Mesenchymal stem cell (in vitro differentiated cells and primary cell): Measurements from ENCODE around the gene SLC12A7. TPM values are rescaled to one million over a fixed set of nuclear protein-coding genes. Genes with fewer than 3 reads are reported as not detected.

ENCODE experiments used
- DNase-seq: peaks from one replicate; pipeline ENCODE4 v3.0.0-alpha.2; 2013
- H2AFZ ChIP-seq: one replicate; pipeline ENCODE4 v1.6.1; 2013; ENCODE audit warnings: low read depth, mild to moderate bottlenecking, control low read depth, inconsistent platforms, low read length, moderate library complexity
- H2AK5ac ChIP-seq: 2 replicates; pipeline ENCODE4 v1.6.1; 2013; ENCODE audit warnings: low read length, moderate library complexity, mild to moderate bottlenecking, inconsistent platforms; ENCODE audit not compliant: severe bottlenecking
- H2BK120ac ChIP-seq: one replicate; pipeline ENCODE4 v1.6.1; 2013; ENCODE audit warnings: low read depth, mild to moderate bottlenecking, inconsistent platforms, low read length, moderate library complexity
- H2BK12ac ChIP-seq, 2 experiments: one replicate each; pipeline ENCODE4 v1.6.1; 2013; ENCODE audit warnings: inconsistent platforms in 2 of 2, low read length in 2 of 2, mild to moderate bottlenecking in 2 of 2, moderate library complexity in 2 of 2, control low read depth in 1 of 2
- H2BK15ac ChIP-seq: one replicate; pipeline ENCODE4 v1.6.1; 2013; ENCODE audit warnings: mild to moderate bottlenecking, low read depth, inconsistent platforms; ENCODE audit not compliant: poor library complexity, severe bottlenecking
- H2BK5ac ChIP-seq: 2 replicates; pipeline ENCODE4 v1.6.1; 2013; ENCODE audit warnings: low read depth, mild to moderate bottlenecking, low read length, control low read depth, inconsistent platforms; ENCODE audit not compliant: poor library complexity, severe bottlenecking
- H3K14ac ChIP-seq, 2 experiments: one replicate each; pipeline ENCODE4 v1.6.1; 2013; ENCODE audit warnings: inconsistent platforms in 2 of 2, low read length in 2 of 2, control low read depth in 1 of 2, mild to moderate bottlenecking in 1 of 2, moderate library complexity in 1 of 2
- H3K18ac ChIP-seq, 2 experiments: one replicate each; pipeline ENCODE4 v1.6.1; 2013; ENCODE audit warnings: inconsistent platforms in 2 of 2, low read length in 2 of 2, control low read depth in 1 of 2, low read depth in 1 of 2, mild to moderate bottlenecking in 1 of 2
- H3K23ac ChIP-seq, 2 experiments: one replicate each; pipeline ENCODE4 v1.6.1; 2013; ENCODE audit warnings: inconsistent platforms in 2 of 2, low read length in 2 of 2, mild to moderate bottlenecking in 2 of 2, moderate library complexity in 2 of 2, control low read depth in 1 of 2
- H3K27ac ChIP-seq: 2 replicates; pipeline ENCODE4 v1.5.1; 2013; ENCODE audit warnings: mild to moderate bottlenecking, moderate library complexity, low read length, control low read depth, inconsistent platforms; ENCODE audit not compliant: poor library complexity, severe bottlenecking
- H3K27me3 ChIP-seq, 2 experiments: 2 replicates each; pipeline versions ENCODE4 v1.6.1 to v1.7.0; 2013; ENCODE audit warnings: low read length in 2 of 2, mild to moderate bottlenecking in 2 of 2, moderate library complexity in 2 of 2, control low read depth in 1 of 2, inconsistent platforms in 1 of 2; ENCODE audit not compliant: control insufficient read depth in 1 of 2, insufficient read depth in 1 of 2
- H3K36me3 ChIP-seq, 2 experiments: 2 replicates each; pipeline versions ENCODE4 v1.6.1 to v1.7.0; 2013; ENCODE audit warnings: low read length in 2 of 2, control low read depth in 1 of 2, inconsistent platforms in 1 of 2, low read depth in 1 of 2, mild to moderate bottlenecking in 1 of 2; ENCODE audit not compliant: insufficient read depth in 2 of 2, control insufficient read depth in 1 of 2
- H3K4ac ChIP-seq, 2 experiments: one replicate each; pipeline ENCODE4 v1.6.1; 2013; ENCODE audit warnings: inconsistent platforms in 2 of 2, low read length in 2 of 2, mild to moderate bottlenecking in 2 of 2, moderate library complexity in 2 of 2, control low read depth in 1 of 2, low read depth in 1 of 2
- H3K4me1 ChIP-seq: 2 replicates; pipeline ENCODE4 v1.6.1; 2013; ENCODE audit warnings: low read depth, low read length, control low read depth; ENCODE audit not compliant: control insufficient read depth, insufficient read depth
- H3K4me2 ChIP-seq: 2 replicates; pipeline ENCODE4 v1.6.1; 2013; ENCODE audit warnings: low read length, mild to moderate bottlenecking, inconsistent platforms; ENCODE audit not compliant: poor library complexity, severe bottlenecking
- H3K4me3 ChIP-seq, 2 experiments: 2 replicates each; pipeline versions ENCODE4 v1.5.1 to v1.7.0; 2013; ENCODE audit warnings: low read length in 2 of 2, mild to moderate bottlenecking in 2 of 2, control low read depth in 1 of 2, low read depth in 1 of 2; ENCODE audit not compliant: insufficient read depth in 1 of 2
- H3K79me1 ChIP-seq: replicated peaks from 2 replicates; pipeline ENCODE4 v1.6.1; 2013; ENCODE audit warnings: mild to moderate bottlenecking, control low read depth, low read length, inconsistent platforms; ENCODE audit not compliant: poor library complexity, severe bottlenecking
- H3K9ac ChIP-seq: 2 replicates; pipeline ENCODE4 v1.7.0; 2013; ENCODE audit warnings: mild to moderate bottlenecking, low read length, moderate library complexity
- H3K9me3 ChIP-seq: 2 replicates; pipeline ENCODE4 v1.7.0; 2013; ENCODE audit warnings: mild to moderate bottlenecking, low read length; ENCODE audit not compliant: control insufficient read depth
- H4K8ac ChIP-seq: one replicate; pipeline ENCODE4 v1.6.1; 2013; ENCODE audit warnings: inconsistent platforms, mild to moderate bottlenecking, low read length, moderate library complexity
- H4K91ac ChIP-seq: one replicate; pipeline ENCODE4 v1.6.1; 2013; ENCODE audit warnings: mild to moderate bottlenecking, low read length, inconsistent platforms
- WGBS: methylation state at CpG from one replicate; pipeline ENCODE4 v1.1.7; 2013; ENCODE audit warnings: mixed read lengths; 5-methylcytosine and 5-hydroxymethylcytosine counted together
- polyA plus RNA-seq, 2 experiments: library from polyadenylated mRNA; stranded (reverse); fragments of 200-250 nt; gene quantifications; one replicate each; pipeline ENCODE4 v1.2.3, GENCODE V29; 2013

The SLC12A7 gene
- 23.4 TPM for polyA plus RNA-seq (2013, experiment 1 of 2)
- 22.9 TPM for polyA plus RNA-seq (2013, experiment 2 of 2)

DNA sequence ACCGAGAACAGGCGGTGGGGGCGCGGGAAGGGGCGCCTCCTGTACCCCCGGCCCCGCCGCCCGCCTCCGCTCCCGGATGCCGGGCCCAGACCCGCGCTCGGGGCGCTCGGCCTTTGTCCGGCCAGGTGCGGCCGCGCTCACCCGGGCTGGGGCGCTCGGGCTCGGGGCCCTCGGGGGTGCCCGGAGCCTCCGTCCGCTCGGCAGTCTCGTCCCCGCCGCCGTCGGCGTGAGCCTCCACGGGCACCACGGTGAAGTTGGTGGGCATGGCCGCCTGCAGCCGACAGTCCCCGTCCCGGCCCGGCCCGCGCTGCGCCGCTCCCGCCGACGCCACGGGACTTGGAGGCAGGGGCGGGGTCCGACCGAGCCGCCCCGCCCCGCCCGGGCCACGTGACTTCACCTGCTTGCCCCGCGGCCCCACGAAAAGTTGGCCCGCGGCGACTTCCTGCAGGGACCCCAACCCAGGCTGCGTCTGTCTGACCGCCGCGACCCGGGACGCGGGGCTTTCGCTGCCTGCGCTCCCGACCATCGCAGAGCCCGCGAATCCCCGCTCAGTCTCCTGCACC lies at the start of gene SLC12A7:
TSS of gene SLC12A7 (minus strand) at position 337 of the 563 bp plus-strand sequence. CDS start at position 265, 72 bp downstream.
- Histone ChIP-seq H2BK120ac (peak within 1 kb of the TSS; percentile 82), H3K23ac (no peak within 1 kb of the TSS), H3K18ac (peak within 1 kb of the TSS; percentile 47 to 79), H2BK15ac (peak within 1 kb of the TSS; percentile 74), H4K8ac (peak within 1 kb of the TSS; percentile 85), H2BK5ac (no peak within 1 kb of the TSS), H3K9ac (peak within 1 kb of the TSS; percentile 82), H3K27me3 (peaks cover 34 to 38% of the 10 kb centered on the region in 2 experiments), H3K27ac (no peak within 1 kb of the TSS), H3K9me3 (no peaks in the 10 kb centered on the region), H3K4me2 (peak within 1 kb of the TSS; percentile 80), H3K14ac (peak within 1 kb of the TSS; percentile 63 to 84), H3K4ac (peak within 1 kb of the TSS; percentile 40 to 70), H3K36me3 (no peaks in the 10 kb centered on the region), H2BK12ac (peak within 1 kb of the TSS; percentile 52 to 61), H2AK5ac (no peak within 1 kb of the TSS), H3K4me1 (peaks cover 13% of the 10 kb centered on the region), H2AFZ (peak within 1 kb of the TSS; percentile 30), H4K91ac (peak within 1 kb of the TSS; percentile 74), H3K79me1 (no peaks in the 10 kb centered on the region), H3K4me3 (peak within 1 kb of the TSS; percentile 59 to 76)
- no peak for DNase-seq
- under 1% methylated on average over 38 of the region's 79 CpGs for WGBS

- H3K4me3 ChIP-seq, result no peak overlapping the region
- WGBS, result 85% methylated on average over 23 of the region's 23 CpGs
- H3K27me3 ChIP-seq, result peaks cover 63 to 75% of the 10 kb centered on the region in 2 experiments
These were observed 49.4 kb upstream of the SLC12A7 start for GRCh38 chr5:1161108-1161832.

GRCh38 chr5:1159774-1160406 lies 48.0 kb upstream of the SLC12A7 start:
- Histone ChIP-seq H2AFZ (no peak overlapping the region), H3K36me3 (no peaks in the 10 kb centered on the region), H3K9me3 (peaks cover 7% of the 10 kb centered on the region), H3K23ac (no peak overlapping the region), H3K27me3 (peaks cover 62 to 72% of the 10 kb centered on the region in 2 experiments), H3K4ac (no peak overlapping the region), H2BK15ac (no peak overlapping the region), H2BK5ac (no peak overlapping the region), H3K4me2 (no peak overlapping the region), H2BK120ac (no peak overlapping the region), H3K79me1 (no peaks in the 10 kb centered on the region), H3K4me3 (no peak overlapping the region), H3K27ac (no peak overlapping the region), H4K8ac (no peak overlapping the region), H2BK12ac (no peak overlapping the region), H3K18ac (no peak overlapping the region), H2AK5ac (no peak overlapping the region), H3K14ac (no peak overlapping the region), H4K91ac (no peak overlapping the region), H3K9ac (no peak overlapping the region), H3K4me1 (peaks cover 6% of the 10 kb centered on the region)
- WGBS, result 87% methylated on average over 3 of the region's 4 CpGs
- no peak for DNase-seq

More at GRCh38 chr5:1161108-1161832, 49.4 kb upstream of the SLC12A7 start:
- Histone ChIP-seq H3K18ac (no peak overlapping the region), H2BK12ac (no peak overlapping the region), H3K79me1 (no peaks in the 10 kb centered on the region), H3K36me3 (no peaks in the 10 kb centered on the region), H3K27ac (no peak overlapping the region), H2BK120ac (no peak overlapping the region), H3K23ac (peak overlapping the region in 1 of 2 experiments; percentile 5), H3K4ac (no peak overlapping the region), H4K91ac (no peak overlapping the region), H2AK5ac (no peak overlapping the region), H2AFZ (no peak overlapping the region), H4K8ac (no peak overlapping the region), H3K4me2 (no peak overlapping the region), H3K9ac (no peak overlapping the region), H2BK15ac (no peak overlapping the region), H3K9me3 (peaks cover 6% of the 10 kb centered on the region), H2BK5ac (no peak overlapping the region), H3K14ac (no peak overlapping the region), H3K4me1 (peaks cover 3% of the 10 kb centered on the region)
- no peak for DNase-seq

DNA sequence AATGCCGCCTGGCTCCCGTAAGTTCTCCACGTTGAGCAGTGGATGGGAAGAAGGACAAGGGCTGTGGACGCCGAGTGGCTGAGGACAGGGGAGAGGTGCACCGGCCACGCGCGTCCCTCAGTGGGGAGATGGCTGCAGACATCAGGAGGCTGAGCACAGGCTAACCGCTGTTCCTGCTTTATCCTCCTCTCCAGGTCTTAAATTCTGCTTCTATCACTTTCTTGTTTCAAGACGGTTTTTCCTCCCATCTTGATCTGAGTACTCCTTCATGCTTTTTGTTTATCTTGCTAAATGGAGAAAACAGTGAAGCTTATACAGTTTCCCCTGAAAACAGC lies 47.4 kb upstream of the SLC12A7 start:
- Histone ChIP-seq H2BK12ac (no peak overlapping the region), H3K4me3 (no peak overlapping the region), H3K14ac (no peak overlapping the region), H2AFZ (no peak overlapping the region), H3K4me2 (no peak overlapping the region), H3K4me1 (peaks cover 6% of the 10 kb centered on the region), H2AK5ac (no peak overlapping the region), H4K8ac (no peak overlapping the region), H3K36me3 (no peaks in the 10 kb centered on the region), H3K9ac (no peak overlapping the region), H3K18ac (no peak overlapping the region), H2BK15ac (no peak overlapping the region), H3K79me1 (no peaks in the 10 kb centered on the region), H3K9me3 (peaks cover 7% of the 10 kb centered on the region), H2BK5ac (no peak overlapping the region), H4K91ac (no peak overlapping the region), H3K27me3 (peaks cover 62 to 72% of the 10 kb centered on the region in 2 experiments), H3K4ac (no peak overlapping the region), H2BK120ac (no peak overlapping the region), H3K27ac (no peak overlapping the region), H3K23ac (no peak overlapping the region)
- WGBS, result 85% methylated on average over 10 of the region's 11 CpGs
- DNase-seq, result no peak
